Measurements from ENCODE around the gene KIFAP3. TPM values are rescaled to one million over a fixed set of nuclear protein-coding genes. Genes with fewer than 3 reads are reported as not detected.

The KIFAP3 gene
- total RNA-seq, 1 donor from 2014 or later, result 7.7 TPM

DNA sequence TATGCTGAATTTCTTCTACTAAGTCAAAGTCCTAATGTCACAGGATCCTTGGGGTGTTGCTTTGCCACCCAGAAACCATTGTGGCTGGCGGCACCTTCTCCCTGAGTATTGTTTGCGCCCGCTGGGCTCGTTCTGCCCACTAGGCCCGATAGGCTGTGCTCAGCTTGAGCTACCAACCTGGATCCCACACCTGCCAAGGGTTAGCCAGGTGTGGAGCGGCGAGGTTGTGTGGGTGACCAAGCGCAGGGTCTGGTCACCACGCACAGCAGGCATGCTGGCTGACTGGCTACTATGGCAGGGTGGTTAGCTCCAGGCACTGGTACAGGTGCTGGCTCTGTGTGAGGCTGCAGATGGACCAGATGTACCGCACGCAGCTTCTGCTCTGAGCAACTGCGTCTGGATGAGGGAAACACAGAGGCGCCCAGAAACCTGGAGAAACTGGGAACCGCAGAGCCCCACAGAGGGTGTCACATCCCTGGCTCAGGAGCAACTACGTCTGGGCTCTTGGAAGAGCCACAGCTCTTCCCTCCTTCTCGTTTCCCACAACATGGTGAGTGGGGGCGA lies 130.4 kb downstream of the KIFAP3 start:
- Histone ChIP-seq H3K36me3 (no peaks in the 10 kb centered on the region), H3K9me3 (ENCODE audit: low read depth) (no peaks in the 10 kb centered on the region), H3K4me3 (no peak overlapping the region), H3K27ac (no peak overlapping the region), H3K4me2 (no peak overlapping the region), H3K4me1 (no peaks in the 10 kb centered on the region), H4K20me1 (ENCODE audit: low read depth) (no peaks in the 10 kb centered on the region), H3K27me3 (no peaks in the 10 kb centered on the region), H3K79me2 (ENCODE audit: low read depth) (no peaks in the 10 kb centered on the region), H3K9ac (no peak overlapping the region), H3F3A (ENCODE audit: low read depth) (no peaks in the 10 kb centered on the region), H2AFZ (replicated peaks) (no peak overlapping the region)
- Mint-ChIP-seq H3K9me3 (no peaks in the 10 kb centered on the region), H3K36me3 (no peaks in the 10 kb centered on the region), H3K4me1 (no peaks in the 10 kb centered on the region), H3K27ac (no peak overlapping the region), H3K27me3 (ENCODE audit: insufficient read depth, low read depth) (no peaks in the 10 kb centered on the region), H3K4me3 (no peak overlapping the region)
- DNase-seq (ENCODE audit: low spot score), result no peak
- TF ChIP-seq, protein P1, sequence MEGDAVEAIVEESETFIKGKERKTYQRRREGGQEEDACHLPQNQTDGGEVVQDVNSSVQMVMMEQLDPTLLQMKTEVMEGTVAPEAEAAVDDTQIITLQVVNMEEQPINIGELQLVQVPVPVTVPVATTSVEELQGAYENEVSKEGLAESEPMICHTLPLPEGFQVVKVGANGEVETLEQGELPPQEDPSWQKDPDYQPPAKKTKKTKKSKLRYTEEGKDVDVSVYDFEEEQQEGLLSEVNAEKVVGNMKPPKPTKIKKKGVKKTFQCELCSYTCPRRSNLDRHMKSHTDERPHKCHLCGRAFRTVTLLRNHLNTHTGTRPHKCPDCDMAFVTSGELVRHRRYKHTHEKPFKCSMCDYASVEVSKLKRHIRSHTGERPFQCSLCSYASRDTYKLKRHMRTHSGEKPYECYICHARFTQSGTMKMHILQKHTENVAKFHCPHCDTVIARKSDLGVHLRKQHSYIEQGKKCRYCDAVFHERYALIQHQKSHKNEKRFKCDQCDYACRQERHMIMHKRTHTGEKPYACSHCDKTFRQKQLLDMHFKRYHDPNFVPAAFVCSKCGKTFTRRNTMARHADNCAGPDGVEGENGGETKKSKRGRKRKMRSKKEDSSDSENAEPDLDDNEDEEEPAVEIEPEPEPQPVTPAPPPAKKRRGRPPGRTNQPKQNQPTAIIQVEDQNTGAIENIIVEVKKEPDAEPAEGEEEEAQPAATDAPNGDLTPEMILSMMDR (IDR thresholded peaks at IDR 0.05), result no peak
- no peak for TF ChIP-seq EZH2phosphoT487 (IDR thresholded peaks at IDR 0.05)
- TF ChIP-seq EZH2 (IDR thresholded peaks at IDR 0.05), result no peak

DNA sequence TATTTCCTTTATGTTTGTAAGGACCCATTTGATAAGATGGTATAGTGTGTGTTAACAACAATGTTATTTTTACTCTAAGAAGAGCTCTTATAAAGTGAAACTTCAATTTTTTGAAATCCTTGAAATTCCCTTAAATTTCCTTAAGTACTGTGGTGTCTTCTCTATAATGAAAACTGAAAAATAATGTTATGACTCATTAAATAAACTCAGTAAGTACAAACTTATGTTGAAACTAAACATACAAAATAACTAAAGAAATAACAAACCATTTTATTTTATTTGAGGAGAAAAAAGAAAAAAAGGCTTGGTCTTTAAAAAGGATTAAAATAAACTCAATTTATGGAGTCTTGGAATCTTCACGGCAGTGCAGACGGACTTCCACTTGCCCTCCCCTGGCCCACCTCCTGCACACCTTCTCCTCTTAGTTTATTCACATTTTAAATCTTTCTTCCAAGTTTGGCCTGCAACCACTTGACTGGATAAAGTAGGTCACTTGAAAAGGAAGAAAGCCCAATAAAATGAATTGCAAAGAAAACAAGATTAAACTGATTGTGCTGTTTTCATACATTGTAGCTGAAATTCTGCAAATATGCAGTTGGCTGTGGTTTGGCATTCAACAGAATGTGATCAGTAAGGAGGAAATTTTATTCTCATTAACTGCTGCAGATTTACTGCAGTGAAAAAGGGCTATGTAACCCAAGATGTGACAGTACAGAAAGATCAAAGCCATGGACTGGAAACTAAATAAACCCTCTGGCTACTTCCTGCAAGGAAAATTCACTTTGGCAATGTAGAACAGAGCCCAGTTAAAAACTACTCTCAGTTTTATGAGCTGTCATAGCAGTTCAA lies 132.3 kb downstream of the KIFAP3 start:
- Mint-ChIP-seq H3K27ac (no peak overlapping the region), H3K4me3 (no peak overlapping the region)
- no peak overlapping the region for H2AFZ ChIP-seq (replicated peaks)

DNA sequence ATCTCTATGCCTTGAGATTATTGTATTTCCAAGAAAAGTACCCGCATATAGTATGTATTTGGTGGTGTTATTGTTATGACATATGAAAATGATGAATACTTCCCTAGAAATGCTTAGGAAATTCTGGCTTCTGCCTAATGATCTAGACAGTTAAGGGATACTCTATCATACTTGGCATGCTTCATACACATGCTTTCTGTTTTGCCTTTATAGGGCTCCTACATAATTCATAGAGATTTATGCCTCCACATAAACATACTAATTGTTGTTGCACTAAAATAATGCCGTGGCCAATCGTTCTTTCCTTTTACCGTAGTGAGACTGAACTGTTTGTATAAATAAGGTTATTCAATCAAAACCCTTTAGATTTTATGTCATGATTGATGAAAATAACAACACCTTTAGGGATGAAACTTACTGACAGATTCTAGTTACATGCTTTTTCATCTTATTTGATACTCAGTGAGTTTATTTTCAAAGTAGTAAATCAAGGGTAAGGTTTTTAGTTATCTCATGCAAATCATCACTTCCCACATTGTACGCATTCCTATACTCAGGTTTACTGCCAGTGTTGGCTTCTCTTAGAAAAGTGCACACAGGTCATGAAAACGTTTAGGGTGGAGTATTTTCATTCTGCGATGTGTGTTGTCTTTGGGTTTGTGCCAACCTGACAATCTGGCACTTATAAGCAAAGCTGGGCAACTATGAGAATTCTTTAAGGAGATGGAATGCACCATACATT lies 140.3 kb downstream of the KIFAP3 start:
- H3K4me2 ChIP-seq, result no peak overlapping the region
- H2AFZ ChIP-seq (replicated peaks), result no peak overlapping the region

More for the DNA sequence above, 132.3 kb downstream of the KIFAP3 start:
- Mint-ChIP-seq H3K9me3 (no peaks in the 10 kb centered on the region), H3K36me3 (no peaks in the 10 kb centered on the region), H3K27me3 (ENCODE audit: insufficient read depth, low read depth) (no peaks in the 10 kb centered on the region), H3K4me1 (no peaks in the 10 kb centered on the region)
- Histone ChIP-seq H3K4me1 (no peaks in the 10 kb centered on the region), H3K27me3 (no peaks in the 10 kb centered on the region), H4K20me1 (ENCODE audit: low read depth) (no peaks in the 10 kb centered on the region), H3K4me2 (no peak overlapping the region), H3K9me3 (ENCODE audit: low read depth) (no peaks in the 10 kb centered on the region), H3K9ac (no peak overlapping the region), H3F3A (ENCODE audit: low read depth) (no peaks in the 10 kb centered on the region), H3K79me2 (ENCODE audit: low read depth) (no peaks in the 10 kb centered on the region), H3K36me3 (no peaks in the 10 kb centered on the region), H3K4me3 (no peak overlapping the region), H3K27ac (no peak overlapping the region)
- DNase-seq (ENCODE audit: low spot score), result no peak
- TF ChIP-seq, protein P1 (IDR thresholded peaks at IDR 0.05), result no peak
- TF ChIP-seq EZH2 (IDR thresholded peaks at IDR 0.05), result no peak
- no peak for TF ChIP-seq EZH2phosphoT487 (IDR thresholded peaks at IDR 0.05)

More for the DNA sequence above, 140.3 kb downstream of the KIFAP3 start:
- no peak overlapping the region for H3K4me3 Mint-ChIP-seq
- no peaks in the 10 kb centered on the region for H3K9me3 Mint-ChIP-seq
- no peak overlapping the region for H3K9ac ChIP-seq
- no peaks in the 10 kb centered on the region for H3K79me2 ChIP-seq (ENCODE audit: low read depth)
- no peaks in the 10 kb centered on the region for H3K36me3 ChIP-seq
- H3K4me3 ChIP-seq, result no peak overlapping the region
- no peaks in the 10 kb centered on the region for H3F3A ChIP-seq (ENCODE audit: low read depth)
- no peaks in the 10 kb centered on the region for H3K4me1 ChIP-seq
- no peak overlapping the region for H3K27ac Mint-ChIP-seq
- no peaks in the 10 kb centered on the region for H3K27me3 Mint-ChIP-seq (ENCODE audit: insufficient read depth, low read depth)
- H3K4me1 Mint-ChIP-seq, result no peaks in the 10 kb centered on the region
- no peaks in the 10 kb centered on the region for H3K9me3 ChIP-seq (ENCODE audit: low read depth)
- H3K36me3 Mint-ChIP-seq, result no peaks in the 10 kb centered on the region
- TF ChIP-seq EZH2phosphoT487 (IDR thresholded peaks at IDR 0.05) (no peak), EZH2 (IDR thresholded peaks at IDR 0.05) (no peak)
- H3K27me3 ChIP-seq, result no peaks in the 10 kb centered on the region
- H3K27ac ChIP-seq, result no peak overlapping the region
- H4K20me1 ChIP-seq (ENCODE audit: low read depth), result no peaks in the 10 kb centered on the region
- DNase-seq (ENCODE audit: low spot score), result no peak

Measured in neural progenitor cell (in vitro differentiated cells).